ENCODE results near the gene STING1. TPM values are rescaled to one million over a fixed set of nuclear protein-coding genes. Genes with fewer than 3 reads are reported as not detected.
"Not testable (repeated sequence)": the region's sequence is repeated elsewhere in the genome, so short reads cannot be mapped to it uniquely, and the experiment has no call there.

The STING1 gene
- total RNA-seq, 4 donors from 2014 or later: 10.1 to 12.5 (median 10.9) TPM

DNA sequence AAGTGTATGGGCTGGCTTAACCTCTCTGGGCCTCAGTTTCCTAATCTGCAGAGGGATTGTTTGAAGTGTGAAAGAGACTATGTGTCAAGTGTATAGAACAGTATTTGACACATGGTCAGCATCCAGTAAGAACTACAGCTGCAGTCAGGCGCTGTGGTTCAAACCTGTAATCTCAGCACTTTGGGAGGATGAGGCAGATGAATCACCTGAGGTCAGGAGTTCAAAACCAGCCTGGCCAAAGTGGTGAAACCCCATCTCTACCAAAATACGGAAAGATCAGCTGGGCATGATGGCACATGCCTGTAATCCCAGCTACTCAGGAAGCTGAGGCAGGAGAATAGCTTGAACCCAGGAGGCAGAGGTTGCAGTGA is 31.9 kb upstream of the STING1 start:
- H3K27me3 ChIP-seq: no peaks in the 10 kb centered on the region
- peaks cover 0 to 8% of the 10 kb centered on the region in 2 donors for H3K4me1 ChIP-seq
- no peak for TF ChIP-seq POLR2A (IDR thresholded peaks at IDR 0.05)
- TF ChIP-seq, protein P1, sequence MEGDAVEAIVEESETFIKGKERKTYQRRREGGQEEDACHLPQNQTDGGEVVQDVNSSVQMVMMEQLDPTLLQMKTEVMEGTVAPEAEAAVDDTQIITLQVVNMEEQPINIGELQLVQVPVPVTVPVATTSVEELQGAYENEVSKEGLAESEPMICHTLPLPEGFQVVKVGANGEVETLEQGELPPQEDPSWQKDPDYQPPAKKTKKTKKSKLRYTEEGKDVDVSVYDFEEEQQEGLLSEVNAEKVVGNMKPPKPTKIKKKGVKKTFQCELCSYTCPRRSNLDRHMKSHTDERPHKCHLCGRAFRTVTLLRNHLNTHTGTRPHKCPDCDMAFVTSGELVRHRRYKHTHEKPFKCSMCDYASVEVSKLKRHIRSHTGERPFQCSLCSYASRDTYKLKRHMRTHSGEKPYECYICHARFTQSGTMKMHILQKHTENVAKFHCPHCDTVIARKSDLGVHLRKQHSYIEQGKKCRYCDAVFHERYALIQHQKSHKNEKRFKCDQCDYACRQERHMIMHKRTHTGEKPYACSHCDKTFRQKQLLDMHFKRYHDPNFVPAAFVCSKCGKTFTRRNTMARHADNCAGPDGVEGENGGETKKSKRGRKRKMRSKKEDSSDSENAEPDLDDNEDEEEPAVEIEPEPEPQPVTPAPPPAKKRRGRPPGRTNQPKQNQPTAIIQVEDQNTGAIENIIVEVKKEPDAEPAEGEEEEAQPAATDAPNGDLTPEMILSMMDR (IDR thresholded peaks at IDR 0.05 in 4 of 5, conservative IDR thresholded peaks at IDR 0.05 in 1 of 5): no peak
- in situ Hi-C loops (cut with MboI; ENCODE audit: low sequenced_read_pairs in 4 of 4) (no loop called here), intact Hi-C loops (cut with DNase I; ENCODE audit: low total_unique reads) (no loop called here)
- no peaks in the 10 kb centered on the region for H3K36me3 ChIP-seq
- ATAC-seq (no peak), DNase-seq (no peak)
- no peaks in the 10 kb centered on the region for H3K9me3 ChIP-seq
- peak overlapping the region in 1 of 4 donors; percentile 2 for H3K27ac ChIP-seq
- no peak overlapping the region for H3K4me3 ChIP-seq

DNA sequence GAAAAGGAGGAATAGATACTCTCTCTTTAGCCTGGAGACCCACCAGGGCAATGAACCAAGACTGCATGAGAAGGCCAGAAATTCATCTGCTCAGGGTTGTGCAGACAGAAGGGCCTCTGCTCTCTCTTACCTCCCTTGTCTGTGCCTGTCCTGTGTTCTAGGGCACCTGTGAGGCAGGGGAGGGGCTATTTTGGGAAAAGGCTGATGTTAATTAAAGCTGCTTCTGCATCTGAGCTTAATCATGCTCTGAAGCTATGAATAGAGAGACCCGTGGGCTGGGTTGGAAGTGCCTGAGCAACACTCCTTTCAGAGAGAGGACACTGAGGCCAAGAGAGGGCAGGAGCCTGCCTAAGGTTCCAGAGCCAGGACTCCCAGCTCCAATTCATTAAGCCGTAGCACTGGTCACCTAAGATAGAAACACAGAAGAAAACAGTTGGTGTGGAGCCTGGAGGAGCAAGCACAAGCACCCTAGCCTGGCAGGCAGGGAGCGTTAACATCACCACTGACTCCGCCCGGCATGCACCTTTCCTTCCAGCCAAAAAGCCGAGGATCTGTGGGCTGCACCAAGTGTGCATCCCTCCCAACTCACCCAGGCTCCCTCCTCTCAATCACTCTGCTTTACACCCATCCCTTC is 31.4 kb upstream of the STING1 start:
- in situ Hi-C loops (cut with MboI; ENCODE audit: low sequenced_read_pairs in 4 of 4) (no loop called here), intact Hi-C loops (cut with DNase I; ENCODE audit: low total_unique reads) (loop anchor here (1.0 kb wide), 1 partner anchor 92 kb away; no protein-coding TSS in a partner anchor)
- H3K9me3 ChIP-seq: no peaks in the 10 kb centered on the region
- H3K4me3 ChIP-seq: no peak overlapping the region
- no peak for ATAC-seq
- no peak for TF ChIP-seq POLR2A (IDR thresholded peaks at IDR 0.05)
- TF ChIP-seq, protein P1 (IDR thresholded peaks at IDR 0.05 in 4 of 5, conservative IDR thresholded peaks at IDR 0.05 in 1 of 5): peak in 2 of 5 experiments; percentile 6 to 7
- no peaks in the 10 kb centered on the region for H3K27me3 ChIP-seq
- peaks cover 0 to 8% of the 10 kb centered on the region in 2 donors for H3K4me1 ChIP-seq
- H3K36me3 ChIP-seq: no peaks in the 10 kb centered on the region
- H3K27ac ChIP-seq: peak overlapping the region in 2 of 4 donors; percentile 2 to 17
- no peak for DNase-seq

DNA sequence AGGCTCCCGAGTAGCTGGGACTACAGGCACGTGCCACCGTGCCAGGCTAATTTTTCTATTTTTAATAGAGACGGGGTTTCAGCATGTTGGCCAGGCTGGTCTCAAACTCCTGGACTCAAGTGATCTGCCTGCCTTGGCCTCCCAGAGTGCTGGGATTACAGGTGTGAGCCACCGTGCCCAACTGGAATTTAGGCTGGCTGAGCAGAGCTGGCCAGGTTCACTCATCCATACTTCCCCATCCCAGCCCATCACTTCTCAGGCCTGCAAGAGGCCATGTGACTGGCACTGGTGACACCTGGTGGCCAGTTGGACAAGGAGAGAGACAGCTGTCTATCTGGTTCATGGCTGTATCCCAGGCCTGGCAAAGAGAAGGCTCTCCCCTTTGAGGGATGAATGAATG is 30.9 kb upstream of the STING1 start:
- H3K27me3 ChIP-seq; H3K4me1 ChIP-seq; H3K4me3 ChIP-seq; H3K9me3 ChIP-seq; H3K27ac ChIP-seq; in situ Hi-C loops (cut with MboI; ENCODE audit: low sequenced_read_pairs in 4 of 4); H3K36me3 ChIP-seq: not testable (repeated sequence)
- ATAC-seq (peak; percentile 79 to 86), DNase-seq (peak; percentile 78 to 84)
- TF ChIP-seq, protein P1 (IDR thresholded peaks at IDR 0.05 in 4 of 5, conservative IDR thresholded peaks at IDR 0.05 in 1 of 5): peak; percentile 72 to 85 (median 80)
- intact Hi-C loops (cut with DNase I; ENCODE audit: low total_unique reads): loop anchor here (1.0 kb wide), 1 partner anchor 91 kb away; no protein-coding TSS in a partner anchor

DNA sequence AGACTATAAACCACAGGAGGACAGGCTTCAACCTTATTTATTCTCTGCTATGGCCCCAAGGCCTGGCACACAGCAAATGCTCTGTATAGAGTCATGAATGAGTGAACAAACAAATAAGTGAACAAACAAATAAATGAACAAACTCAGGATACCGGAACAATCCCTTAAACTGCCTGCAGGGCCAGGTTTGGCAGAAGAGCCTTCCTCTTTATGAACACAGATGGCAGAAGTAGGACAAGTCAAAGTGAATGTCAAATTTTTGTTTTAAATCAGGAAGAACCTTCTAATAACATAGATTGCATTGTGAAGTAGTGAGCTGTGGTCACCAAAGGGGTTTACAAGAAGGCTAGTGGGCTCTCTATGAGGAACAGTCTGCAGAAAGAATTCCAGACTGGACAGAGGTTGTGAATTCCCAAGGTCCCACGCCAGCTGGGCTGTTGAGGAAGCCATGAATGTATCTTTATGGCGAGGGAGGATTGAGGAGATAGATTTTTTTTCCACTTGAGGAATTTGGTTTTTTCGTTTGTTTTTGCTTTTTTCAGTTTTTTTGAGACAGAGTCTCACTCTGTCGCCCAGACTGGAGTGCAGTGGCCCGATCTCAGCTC is 30.3 kb upstream of the STING1 start:
- intact Hi-C loops (cut with DNase I; ENCODE audit: low total_unique reads) (loop anchor here (1.0 kb wide), 1 partner anchor 91 kb away; no protein-coding TSS in a partner anchor), in situ Hi-C loops (cut with MboI; ENCODE audit: low sequenced_read_pairs in 4 of 4) (no loop called here)
- no peak for DNase-seq

DNA sequence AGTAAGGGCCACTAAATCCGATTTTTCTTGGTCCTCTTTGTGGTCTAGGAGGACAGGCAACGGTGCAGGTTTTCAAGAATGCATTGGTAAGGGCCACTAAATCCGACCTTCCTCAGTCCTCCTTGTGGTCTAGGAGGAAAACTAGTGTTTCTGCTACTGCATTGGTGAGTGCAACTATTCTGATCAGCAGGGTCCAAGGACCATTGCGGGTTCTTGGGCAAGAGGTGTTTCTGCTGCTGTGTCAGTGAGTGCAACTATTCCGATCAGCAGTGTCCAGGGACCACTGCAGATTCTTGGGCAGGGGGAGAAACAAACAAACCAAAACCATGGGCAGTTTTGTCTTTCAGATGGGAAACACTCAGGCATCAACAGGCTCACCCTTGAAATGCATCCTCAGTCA is 22.2 kb upstream of the STING1 start:
- H3K27ac ChIP-seq; in situ Hi-C loops (cut with MboI; ENCODE audit: low sequenced_read_pairs in 4 of 4); H3K27me3 ChIP-seq; DNase-seq; intact Hi-C loops (cut with DNase I; ENCODE audit: low total_unique reads); H3K9me3 ChIP-seq; H3K36me3 ChIP-seq; H3K4me1 ChIP-seq; ATAC-seq; H3K4me3 ChIP-seq: not testable (repeated sequence)

More for the DNA sequence above, 30.3 kb upstream of the STING1 start:
- no peak for ATAC-seq
- H3K4me1 ChIP-seq: peaks cover 0 to 4% of the 10 kb centered on the region in 2 donors
- no peaks in the 10 kb centered on the region for H3K27me3 ChIP-seq
- no peak overlapping the region for H3K4me3 ChIP-seq
- no peaks in the 10 kb centered on the region for H3K9me3 ChIP-seq
- H3K36me3 ChIP-seq: no peaks in the 10 kb centered on the region
- no peak for TF ChIP-seq POLR2A (IDR thresholded peaks at IDR 0.05)
- TF ChIP-seq, protein P1 (IDR thresholded peaks at IDR 0.05 in 4 of 5, conservative IDR thresholded peaks at IDR 0.05 in 1 of 5): no peak
- no peak overlapping the region for H3K27ac ChIP-seq

DNA sequence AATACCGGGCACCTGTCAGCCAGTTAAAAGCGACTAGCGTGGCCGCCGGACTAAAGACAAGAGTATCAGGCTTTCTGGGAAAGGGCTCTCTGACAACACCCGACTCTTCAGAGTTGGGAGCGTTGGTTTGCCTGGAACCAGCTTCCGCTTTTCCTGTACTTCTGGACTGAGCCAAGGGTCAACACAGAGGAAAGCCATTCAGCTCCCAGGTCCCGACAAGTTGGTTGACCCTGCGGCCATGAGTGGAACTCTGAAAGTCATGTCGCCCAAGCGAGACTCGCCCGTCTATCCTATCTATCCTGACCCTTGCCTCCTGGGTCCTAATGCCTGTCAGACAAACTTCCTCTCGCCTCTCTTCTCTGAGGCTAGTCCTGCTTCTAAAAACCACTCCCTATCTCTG is 21.3 kb upstream of the STING1 start:
- intact Hi-C loops (cut with DNase I; ENCODE audit: low total_unique reads); ATAC-seq; H3K36me3 ChIP-seq; H3K27ac ChIP-seq; H3K9me3 ChIP-seq; H3K27me3 ChIP-seq; H3K4me3 ChIP-seq; DNase-seq; in situ Hi-C loops (cut with MboI; ENCODE audit: low sequenced_read_pairs in 4 of 4); H3K4me1 ChIP-seq: not testable (repeated sequence)

DNA sequence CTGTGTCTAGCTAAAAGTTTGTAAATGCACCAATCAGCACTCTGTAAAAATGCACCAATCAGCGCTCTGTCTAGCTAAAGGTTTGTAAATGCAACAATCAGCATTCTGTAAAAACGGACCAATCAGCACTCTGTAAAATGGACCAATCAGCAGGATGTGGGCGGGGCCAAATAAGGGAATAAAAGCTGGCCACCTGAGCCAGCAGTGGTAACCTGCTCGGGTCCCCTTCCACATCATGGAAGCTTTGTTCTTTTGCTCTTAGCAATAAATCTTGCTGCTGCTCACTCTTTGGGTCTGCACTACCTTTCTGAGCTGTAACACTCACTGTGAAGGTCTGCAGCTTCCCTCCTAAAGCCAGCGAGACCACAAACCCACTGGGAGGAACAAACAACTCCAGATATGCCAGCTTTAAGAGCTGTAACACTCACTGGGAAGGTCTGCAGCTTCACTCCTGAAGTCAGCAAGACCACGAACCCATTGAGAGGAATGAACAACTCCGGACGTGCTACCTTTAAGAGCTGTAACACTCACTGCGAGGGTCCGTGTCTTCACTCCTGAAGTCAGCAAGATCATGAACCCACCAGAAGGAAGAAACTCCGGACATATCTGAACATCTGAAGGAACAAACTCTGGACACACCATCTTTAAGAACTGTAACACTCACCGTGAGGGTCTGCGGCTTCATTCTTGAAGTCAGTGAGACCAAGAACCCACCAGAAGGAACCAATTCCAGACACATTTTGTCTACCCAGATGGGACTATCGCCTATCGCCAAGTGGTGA is 20.7 kb upstream of the STING1 start:
- H3K27ac ChIP-seq; H3K27me3 ChIP-seq; H3K9me3 ChIP-seq; DNase-seq; H3K36me3 ChIP-seq; ATAC-seq; H3K4me1 ChIP-seq; H3K4me3 ChIP-seq; in situ Hi-C loops (cut with MboI; ENCODE audit: low sequenced_read_pairs in 4 of 4); intact Hi-C loops (cut with DNase I; ENCODE audit: low total_unique reads): not testable (repeated sequence)

All from gastrocnemius medialis (tissue), 4 donors.